ENCODE measurements around the gene LHX5. TPM values are rescaled to one million over a fixed set of nuclear protein-coding genes. Genes with fewer than 3 reads are reported as not detected.

The LHX5 gene
- total RNA-seq, 2 experiments from 2014 or later, result not detected

DNA sequence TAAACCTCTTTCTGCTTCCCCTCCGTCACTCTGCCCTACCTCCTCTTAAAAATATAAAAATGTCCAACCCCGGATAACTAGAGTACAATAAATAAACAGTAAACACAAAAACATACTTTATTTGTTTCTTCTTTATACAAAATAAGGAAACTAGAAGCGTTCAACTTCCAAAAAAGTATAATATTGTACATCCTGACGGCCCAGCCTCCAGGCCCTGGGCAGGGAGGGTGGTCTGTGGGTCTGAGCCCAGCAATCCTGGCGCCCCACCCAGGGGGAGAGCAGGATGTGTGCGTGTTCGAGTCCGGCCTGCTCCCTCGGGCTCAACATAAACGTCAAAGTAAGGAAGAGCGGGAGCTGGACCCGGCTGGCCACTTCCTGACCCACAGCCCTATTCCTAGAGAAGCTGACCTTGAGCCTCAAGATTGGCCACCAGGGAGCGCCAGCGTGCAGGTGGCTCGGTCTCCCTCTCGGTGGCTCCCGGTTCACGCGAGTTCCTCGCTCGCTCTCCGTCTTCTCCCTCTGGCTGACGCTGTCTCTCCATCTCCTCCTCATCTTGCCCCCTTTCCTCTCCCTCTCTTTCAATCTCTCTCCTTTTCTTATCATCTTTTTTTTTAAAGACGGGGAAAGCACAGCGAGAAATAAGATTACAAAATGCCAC, 9.4 kb downstream of the LHX5 start:
- CTCF ChIA-PET, result interaction anchor here (0.7 to 3.1 kb wide), 8 partner anchors 9 to 505 kb away, joined by 3 to 10 read pairs (median 4); no protein-coding TSS in a partner anchor
- peaks cover 50% of the 10 kb centered on the region for H3K27me3 Mint-ChIP-seq (ENCODE audit: low read depth)
- peak; percentile 85 for DNase-seq
- no peaks in the 10 kb centered on the region for H3K36me3 Mint-ChIP-seq (ENCODE audit: low read depth)
- H3K4me1 Mint-ChIP-seq (ENCODE audit: low read depth), result peaks cover 23% of the 10 kb centered on the region
- H3K9me3 Mint-ChIP-seq, result no peaks in the 10 kb centered on the region
- no peak overlapping the region for H3K27ac Mint-ChIP-seq
- intact Hi-C loops (cut with micrococcal nuclease), result loop anchor here (1.0 to 10.0 kb wide), 2 partner anchors 273 to 450 kb away; no protein-coding TSS in a partner anchor
- H3K4me3 Mint-ChIP-seq, result peak overlapping the region; percentile 68

DNA sequence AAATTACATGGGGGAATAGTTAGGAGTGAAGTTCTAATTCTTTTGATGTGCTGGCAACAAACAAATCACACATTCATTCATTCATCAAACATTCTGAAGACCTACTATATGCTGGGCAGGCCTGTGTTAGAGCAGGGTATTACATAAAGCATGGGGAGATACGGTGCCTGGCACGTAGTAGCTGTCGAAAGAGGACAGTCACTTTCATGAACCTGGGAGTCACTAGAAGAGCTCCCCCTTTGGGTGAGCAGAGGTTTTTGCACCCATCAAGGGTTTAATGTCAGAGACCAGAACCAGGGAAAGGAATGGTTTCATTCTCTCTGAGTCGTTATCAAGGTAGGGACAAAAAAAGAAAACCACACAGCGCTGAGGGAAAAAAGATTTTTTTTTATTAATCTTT, 10.0 kb downstream of the LHX5 start:
- H3K27ac Mint-ChIP-seq, result no peak overlapping the region
- no peak overlapping the region for H3K4me3 Mint-ChIP-seq
- H3K27me3 Mint-ChIP-seq (ENCODE audit: low read depth), result peaks cover 46% of the 10 kb centered on the region
- CTCF ChIA-PET, result interaction anchor here (0.5 to 3.1 kb wide), 9 partner anchors 9 to 962 kb away, joined by 3 to 10 read pairs (median 4); no protein-coding TSS in a partner anchor
- peaks cover 19% of the 10 kb centered on the region for H3K4me1 Mint-ChIP-seq (ENCODE audit: low read depth)
- H3K36me3 Mint-ChIP-seq (ENCODE audit: low read depth), result no peaks in the 10 kb centered on the region
- DNase-seq, result no peak
- intact Hi-C loops (cut with micrococcal nuclease), result loop anchor here (1.0 to 10.0 kb wide), 2 partner anchors 273 to 451 kb away; no protein-coding TSS in a partner anchor
- H3K9me3 Mint-ChIP-seq, result no peaks in the 10 kb centered on the region

DNA sequence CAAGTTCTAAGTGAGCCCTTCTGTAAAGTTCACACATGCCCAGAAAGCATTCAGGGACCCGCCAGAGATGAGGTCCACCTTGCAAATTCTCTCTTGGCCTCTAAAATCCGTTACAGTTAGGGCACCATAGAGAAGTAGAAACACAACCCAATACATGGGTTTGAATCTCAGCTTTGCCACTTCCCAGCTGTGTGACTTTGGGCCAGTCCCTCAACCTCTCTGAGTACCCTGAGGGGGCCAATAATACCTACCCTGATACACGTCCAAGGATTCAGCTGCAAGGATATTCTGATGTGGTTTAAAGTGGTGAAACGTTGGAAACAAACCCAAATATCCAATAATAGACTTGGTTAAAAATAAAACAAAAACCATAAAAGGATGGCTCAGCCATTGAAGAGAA, 11.7 kb downstream of the LHX5 start:
- H3K27me3 Mint-ChIP-seq (ENCODE audit: low read depth), result peaks cover 37% of the 10 kb centered on the region
- no peak overlapping the region for H3K4me3 Mint-ChIP-seq
- H3K27ac Mint-ChIP-seq, result no peak overlapping the region
- no peak for DNase-seq
- intact Hi-C loops (cut with micrococcal nuclease), result loop anchor here (10.0 kb wide), 1 partner anchor 275 kb away; no protein-coding TSS in a partner anchor
- no peaks in the 10 kb centered on the region for H3K36me3 Mint-ChIP-seq (ENCODE audit: low read depth)
- no peaks in the 10 kb centered on the region for H3K9me3 Mint-ChIP-seq
- H3K4me1 Mint-ChIP-seq (ENCODE audit: low read depth), result peaks cover 17% of the 10 kb centered on the region
- CTCF ChIA-PET, result interaction anchor here (0.7 to 3.1 kb wide), 3 partner anchors 8 to 23 kb away, joined by 3 to 10 read pairs (median 4); no protein-coding TSS in a partner anchor

DNA sequence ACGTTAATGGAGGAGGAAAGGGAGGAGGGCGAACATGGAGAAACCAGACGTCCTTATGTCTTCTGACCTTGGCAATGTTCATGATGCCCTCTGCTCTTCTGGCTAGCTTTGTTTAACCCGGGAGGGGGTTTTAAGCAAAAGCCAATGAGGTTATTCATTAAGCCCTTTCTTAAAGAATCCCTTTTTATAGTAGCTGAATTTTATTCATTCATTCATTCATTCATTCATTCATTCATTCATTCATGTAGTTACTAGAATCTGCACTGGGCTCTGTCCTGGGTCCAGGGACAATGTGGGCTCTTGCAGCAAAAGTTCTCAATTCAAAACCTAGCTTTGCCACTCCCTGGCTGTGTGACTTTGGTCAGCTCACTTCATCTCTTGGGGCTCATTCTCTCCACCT, 14.0 kb downstream of the LHX5 start:
- no peak overlapping the region for H3K27ac Mint-ChIP-seq
- intact Hi-C loops (cut with micrococcal nuclease), result no loop called here
- H3K4me1 Mint-ChIP-seq (ENCODE audit: low read depth), result peaks cover 3% of the 10 kb centered on the region
- CTCF ChIA-PET, result interaction anchor here (1.2 kb wide), 1 partner anchor 40 kb away, joined by 3 read pairs; no protein-coding TSS in a partner anchor
- no peaks in the 10 kb centered on the region for H3K36me3 Mint-ChIP-seq (ENCODE audit: low read depth)
- no peak overlapping the region for H3K4me3 Mint-ChIP-seq
- H3K9me3 Mint-ChIP-seq, result no peaks in the 10 kb centered on the region
- peaks cover 26% of the 10 kb centered on the region for H3K27me3 Mint-ChIP-seq (ENCODE audit: low read depth)
- no peak for DNase-seq

DNA sequence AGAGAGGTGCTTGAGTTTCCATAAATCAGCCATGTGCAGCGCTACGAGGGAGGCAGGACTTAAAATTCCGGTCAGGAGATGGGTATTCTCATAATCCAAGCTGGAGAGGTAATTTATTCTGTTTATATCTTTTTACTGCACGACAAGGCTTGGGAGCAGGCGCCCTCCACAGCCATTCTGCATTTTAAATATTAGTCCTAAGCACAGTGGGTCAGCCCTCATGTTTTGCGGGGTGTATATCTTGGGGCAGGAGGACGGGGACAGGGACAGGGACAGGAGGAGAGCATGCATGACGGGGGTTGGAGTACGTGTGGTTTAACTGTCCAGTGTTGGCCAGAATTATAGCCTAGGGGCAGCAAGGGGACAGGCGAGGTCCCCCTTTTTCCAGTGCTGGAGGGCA, 14.5 kb downstream of the LHX5 start:
- Mint-ChIP-seq H3K4me1 (ENCODE audit: low read depth) (no peaks in the 10 kb centered on the region), H3K27ac (no peak overlapping the region), H3K36me3 (ENCODE audit: low read depth) (no peaks in the 10 kb centered on the region), H3K9me3 (no peaks in the 10 kb centered on the region), H3K4me3 (no peak overlapping the region), H3K27me3 (ENCODE audit: low read depth) (peaks cover 23% of the 10 kb centered on the region)
- DNase-seq, result no peak
- CTCF ChIA-PET, result interaction anchor here (1.2 kb wide), 1 partner anchor 40 kb away, joined by 3 read pairs; no protein-coding TSS in a partner anchor
- intact Hi-C loops (cut with micrococcal nuclease), result no loop called here

DNA sequence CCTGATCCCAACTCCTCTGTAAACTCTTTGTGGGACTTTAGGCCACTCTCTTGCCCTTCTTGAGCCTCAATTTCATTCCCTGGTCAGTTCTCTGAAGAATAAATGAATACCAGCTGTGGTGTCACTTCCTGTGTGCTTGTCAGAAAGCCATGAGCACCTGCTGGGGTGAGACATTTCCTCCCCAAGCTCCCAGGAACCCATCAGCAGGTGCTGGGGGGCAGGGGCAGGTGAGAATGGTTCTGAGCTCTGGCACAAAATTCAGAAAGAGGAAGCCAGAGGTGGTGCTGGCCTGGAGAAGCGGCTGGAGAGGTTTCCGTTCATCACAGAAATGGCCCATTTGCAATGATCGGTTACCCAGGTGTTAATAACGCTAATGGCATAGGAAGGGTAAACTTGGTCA, 14.9 kb downstream of the LHX5 start:
- CTCF ChIA-PET, result interaction anchor here (1.2 kb wide), 1 partner anchor 39 kb away, joined by 3 read pairs; no protein-coding TSS in a partner anchor
- Mint-ChIP-seq H3K27ac (no peak overlapping the region), H3K4me1 (ENCODE audit: low read depth) (no peaks in the 10 kb centered on the region), H3K36me3 (ENCODE audit: low read depth) (no peaks in the 10 kb centered on the region), H3K9me3 (no peaks in the 10 kb centered on the region), H3K4me3 (no peak overlapping the region), H3K27me3 (ENCODE audit: low read depth) (peaks cover 23% of the 10 kb centered on the region)
- DNase-seq, result no peak
- intact Hi-C loops (cut with micrococcal nuclease), result no loop called here

DNA sequence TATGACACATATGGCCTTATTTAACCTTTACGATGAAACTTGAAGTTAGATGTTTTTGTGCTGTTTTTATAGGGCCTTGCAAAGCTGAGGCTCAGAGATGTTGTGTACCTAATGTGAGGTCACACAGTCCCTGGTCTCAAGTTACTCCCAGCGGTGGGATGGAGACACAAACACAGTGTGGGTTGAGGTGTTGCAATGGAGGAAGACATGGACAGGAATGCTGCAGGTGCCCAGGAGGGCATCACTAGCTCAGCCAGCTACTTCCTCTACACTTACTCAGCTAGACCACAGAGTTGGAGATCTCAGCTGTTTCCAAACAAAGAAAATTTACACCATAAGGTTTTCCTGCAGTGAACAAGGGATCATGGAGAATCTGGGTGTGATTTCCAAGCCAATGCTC, 15.5 kb downstream of the LHX5 start:
- DNase-seq, result no peak
- Mint-ChIP-seq H3K4me3 (no peak overlapping the region), H3K36me3 (ENCODE audit: low read depth) (no peaks in the 10 kb centered on the region), H3K9me3 (no peaks in the 10 kb centered on the region), H3K27ac (no peak overlapping the region), H3K4me1 (ENCODE audit: low read depth) (no peaks in the 10 kb centered on the region), H3K27me3 (ENCODE audit: low read depth) (peaks cover 18% of the 10 kb centered on the region)
- intact Hi-C loops (cut with micrococcal nuclease), result no loop called here
- CTCF ChIA-PET, result interaction anchor here (1.2 kb wide), 1 partner anchor 39 kb away, joined by 3 read pairs; no protein-coding TSS in a partner anchor

DNA sequence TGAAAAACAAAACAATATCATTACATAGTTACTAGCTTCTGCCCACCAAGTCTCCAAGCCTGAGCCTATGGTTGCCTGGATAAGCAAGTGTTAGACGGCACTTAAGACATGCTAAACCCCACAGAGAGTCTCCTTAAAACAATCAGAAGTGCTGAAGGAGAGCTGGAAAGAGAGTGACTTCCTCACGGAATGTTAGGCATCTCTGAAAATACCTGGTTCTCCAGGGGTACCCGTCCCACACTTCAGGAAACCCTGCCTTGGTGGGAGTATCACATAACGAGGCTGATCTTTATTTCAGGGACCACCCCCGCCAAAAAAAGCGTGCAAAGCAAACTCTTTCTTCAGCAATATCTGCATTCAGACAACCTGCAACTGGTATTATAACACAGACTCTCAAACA, 18.3 kb downstream of the LHX5 start:
- no peaks in the 10 kb centered on the region for H3K4me1 Mint-ChIP-seq (ENCODE audit: low read depth)
- DNase-seq, result no peak
- H3K4me3 Mint-ChIP-seq, result no peak overlapping the region
- no peak overlapping the region for H3K27ac Mint-ChIP-seq
- intact Hi-C loops (cut with micrococcal nuclease), result no loop called here
- H3K9me3 Mint-ChIP-seq, result no peaks in the 10 kb centered on the region
- peaks cover 14% of the 10 kb centered on the region for H3K27me3 Mint-ChIP-seq (ENCODE audit: low read depth)
- CTCF ChIA-PET, result interaction anchor here (1.1 kb wide), 1 partner anchor 9 kb away, joined by 7 read pairs; no protein-coding TSS in a partner anchor
- no peaks in the 10 kb centered on the region for H3K36me3 Mint-ChIP-seq (ENCODE audit: low read depth)

DNA sequence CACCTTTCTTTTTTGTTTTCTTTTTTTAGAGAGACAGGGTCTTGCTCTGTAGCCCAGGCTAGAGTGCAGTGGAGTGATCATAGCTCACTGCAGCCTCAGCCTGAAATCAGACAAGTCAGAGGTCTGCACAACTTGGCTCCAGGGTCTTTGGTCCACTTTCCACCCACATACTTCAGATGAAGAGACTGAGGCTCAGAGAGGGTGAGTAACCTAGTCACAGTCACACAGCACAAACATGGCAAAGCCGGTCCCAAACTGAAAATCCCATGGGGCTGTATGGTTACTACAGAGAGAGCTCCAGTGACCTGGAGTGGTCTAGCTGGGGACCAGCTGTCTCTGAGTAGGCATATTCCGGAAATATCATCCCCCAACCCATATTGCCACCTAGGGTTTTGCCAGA, 19.2 kb downstream of the LHX5 start:
- Mint-ChIP-seq H3K36me3 (ENCODE audit: low read depth) (no peaks in the 10 kb centered on the region), H3K4me3 (no peak overlapping the region), H3K27me3 (ENCODE audit: low read depth) (peaks cover 17% of the 10 kb centered on the region), H3K9me3 (no peaks in the 10 kb centered on the region), H3K4me1 (ENCODE audit: low read depth) (no peaks in the 10 kb centered on the region), H3K27ac (no peak overlapping the region)
- intact Hi-C loops (cut with micrococcal nuclease), result no loop called here
- CTCF ChIA-PET, result interaction anchor here (0.5 to 1.2 kb wide), 3 partner anchors 8 to 500 kb away, joined by 3 to 7 read pairs (median 4); no protein-coding TSS in a partner anchor
- DNase-seq, result no peak

DNA sequence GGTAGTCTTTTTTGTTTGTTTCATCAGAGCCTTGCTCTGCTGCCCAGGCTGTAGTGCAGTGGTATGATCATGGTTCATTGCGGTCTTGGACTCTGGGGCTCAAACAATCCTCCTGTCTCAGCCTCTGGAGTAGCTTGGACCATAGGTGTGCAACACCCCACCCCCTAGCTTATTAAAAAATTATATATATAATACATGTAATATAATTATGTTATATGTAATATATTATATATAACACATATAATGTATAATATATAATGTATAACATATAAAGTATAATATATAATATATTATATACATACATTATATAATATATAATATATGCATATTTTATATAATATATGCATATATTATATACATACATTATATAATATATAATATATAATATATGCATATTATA, 21.8 kb downstream of the LHX5 start:
- CTCF ChIA-PET, result no interaction called here
- Mint-ChIP-seq H3K27me3 (ENCODE audit: low read depth) (peaks cover 19% of the 10 kb centered on the region), H3K27ac (no peak overlapping the region), H3K4me3 (no peak overlapping the region), H3K9me3 (no peaks in the 10 kb centered on the region), H3K36me3 (ENCODE audit: low read depth) (no peaks in the 10 kb centered on the region), H3K4me1 (ENCODE audit: low read depth) (no peaks in the 10 kb centered on the region)
- intact Hi-C loops (cut with micrococcal nuclease), result no loop called here
- DNase-seq, result no peak

DNA sequence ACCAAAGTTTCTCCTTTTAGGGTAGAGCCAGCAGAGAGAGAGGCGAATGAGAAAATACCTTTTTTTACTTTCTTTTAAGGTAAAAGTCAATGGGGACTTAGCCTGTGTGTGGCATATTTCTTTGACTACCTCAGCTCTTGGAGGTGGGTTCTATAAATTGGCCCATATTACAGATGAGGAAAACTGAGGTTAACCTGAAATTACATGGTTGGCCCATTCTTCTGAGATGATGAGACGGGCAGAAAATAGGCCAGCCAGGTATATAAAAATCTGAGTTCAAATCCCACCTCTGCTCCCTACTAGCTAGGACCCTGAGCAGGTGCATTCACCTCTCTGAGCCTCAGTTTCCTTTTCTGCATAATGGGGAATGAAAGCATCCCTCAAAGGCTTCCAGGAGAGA, 22.4 kb downstream of the LHX5 start:
- Mint-ChIP-seq H3K9me3 (no peaks in the 10 kb centered on the region), H3K27me3 (ENCODE audit: low read depth) (peaks cover 19% of the 10 kb centered on the region), H3K4me1 (ENCODE audit: low read depth) (no peaks in the 10 kb centered on the region), H3K4me3 (no peak overlapping the region), H3K36me3 (ENCODE audit: low read depth) (no peaks in the 10 kb centered on the region), H3K27ac (no peak overlapping the region)
- CTCF ChIA-PET, result no interaction called here
- intact Hi-C loops (cut with micrococcal nuclease), result no loop called here
- DNase-seq, result no peak

DNA sequence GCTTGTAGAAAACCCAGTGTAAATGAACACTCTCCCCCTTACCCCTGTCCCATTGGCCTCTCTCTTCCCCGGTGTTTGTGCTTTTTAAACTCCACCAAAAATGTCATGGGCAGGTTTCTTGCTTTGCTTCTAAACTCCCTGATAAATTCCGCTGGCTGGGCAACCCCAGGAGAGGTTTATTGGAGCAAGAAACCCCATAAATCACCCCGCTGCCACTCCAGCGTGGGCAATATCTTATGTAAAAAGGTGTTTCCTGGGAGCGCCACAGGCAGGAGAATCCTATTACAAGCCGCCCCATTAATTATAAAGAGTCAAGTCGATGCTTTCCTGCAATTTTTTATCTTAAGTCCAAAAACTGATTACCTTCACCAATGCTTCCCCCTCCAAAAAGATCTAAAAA, 22.8 kb downstream of the LHX5 start:
- DNase-seq, result no peak
- H3K4me3 Mint-ChIP-seq, result no peak overlapping the region
- no peak overlapping the region for H3K27ac Mint-ChIP-seq
- no peaks in the 10 kb centered on the region for H3K36me3 Mint-ChIP-seq (ENCODE audit: low read depth)
- no peaks in the 10 kb centered on the region for H3K9me3 Mint-ChIP-seq
- CTCF ChIA-PET, result no interaction called here
- peaks cover 19% of the 10 kb centered on the region for H3K27me3 Mint-ChIP-seq (ENCODE audit: low read depth)
- H3K4me1 Mint-ChIP-seq (ENCODE audit: low read depth), result no peaks in the 10 kb centered on the region
- intact Hi-C loops (cut with micrococcal nuclease), result no loop called here
